ENCODE results near the gene IFNGR1. TPM values are rescaled to one million over a fixed set of nuclear protein-coding genes. Genes with fewer than 3 reads are reported as not detected.

IFNGR1 gene
- total RNA-seq, 1 experiment from 2014 or later: 19.5 TPM

DNA sequence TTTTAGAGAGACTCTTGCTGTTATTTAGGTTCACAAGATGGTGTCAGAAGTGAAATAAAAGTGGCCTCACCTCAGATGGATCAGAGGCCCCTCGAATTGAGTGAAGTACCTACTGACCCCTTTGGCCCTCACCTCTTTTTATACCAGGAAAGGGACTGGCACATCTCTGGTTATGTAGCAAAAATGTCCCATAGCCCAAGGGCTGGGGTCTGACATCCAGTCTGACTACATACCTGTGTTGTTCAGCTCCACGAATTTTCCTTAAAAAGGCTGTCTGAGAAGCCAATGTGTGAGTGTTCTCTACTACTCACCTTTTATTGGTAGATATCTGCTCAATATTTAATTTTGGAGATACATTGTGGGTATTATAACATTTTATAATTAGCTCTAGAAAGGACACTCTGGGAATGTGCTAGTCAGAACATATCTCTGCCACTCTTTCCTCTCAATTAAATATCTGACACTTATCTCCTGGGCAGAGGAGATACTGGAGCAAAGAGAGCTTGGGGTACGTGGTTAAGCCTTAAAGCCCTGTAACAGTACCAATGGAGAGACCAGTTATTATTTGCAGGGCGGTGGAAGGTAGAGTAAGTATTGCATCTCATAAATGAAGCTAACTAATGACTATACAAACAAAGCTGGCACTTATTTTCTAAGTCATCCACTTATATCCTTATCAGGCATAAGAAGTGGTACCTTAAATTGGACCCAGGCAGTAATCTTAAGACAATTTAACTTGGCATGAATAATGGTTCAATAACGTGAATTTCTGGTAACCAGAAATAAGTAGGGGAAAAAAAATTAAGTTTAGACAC lies 25.7 kb downstream of the IFNGR1 start:
- Histone ChIP-seq H3K27me3 (ENCODE audit: insufficient read depth, low read depth) (no peaks in the 10 kb centered on the region), H3K36me3 (ENCODE audit: low read depth) (peaks cover 11% of the 10 kb centered on the region), H2AFZ (no peak overlapping the region), H3K4me3 (no peak overlapping the region), H3K79me2 (ENCODE audit: low read depth) (no peaks in the 10 kb centered on the region), H3K4me1 (replicated peaks; ENCODE audit: insufficient read depth) (no peaks in the 10 kb centered on the region), H3K4me2 (no peak overlapping the region), H3K9me2 (ENCODE audit: insufficient read depth) (no peaks in the 10 kb centered on the region), H3K27ac (no peak overlapping the region), H4K20me1 (ENCODE audit: insufficient read depth) (no peaks in the 10 kb centered on the region), H3F3A (ENCODE audit: insufficient read depth, low read depth) (peaks cover 5% of the 10 kb centered on the region; the same call in 1 of the 2 replicates), H3K9me3 (ENCODE audit: insufficient read depth, low read depth) (peaks cover 13% of the 10 kb centered on the region)
- ChIA-PET POLR2A (ENCODE audit: unreplicated experiment) (interaction anchor here (0.5 kb wide), 1 partner anchor 11 kb away, joined by 7 read pairs; no protein-coding TSS in a partner anchor), CTCF (no interaction called here)
- TF ChIP-seq EZH2 (IDR thresholded peaks at IDR 0.05; ENCODE audit: low read depth): no peak
- TF ChIP-seq CTCF (conservative IDR thresholded peaks at IDR 0.05): no peak
- peak in 1 of 2 experiments; percentile 29 for DNase-seq
- intact Hi-C loops (cut with micrococcal nuclease; ENCODE audit: unreplicated experiment): no loop called here
- BruUV-seq (replicated peaks): no TSS peak

- H3K9me2 ChIP-seq (ENCODE audit: insufficient read depth): no peaks in the 10 kb centered on the region
- no peak overlapping the region for H3K27ac ChIP-seq
- peaks cover 20% of the 10 kb centered on the region for H3K9me3 ChIP-seq (ENCODE audit: insufficient read depth, low read depth)
- BruUV-seq (replicated peaks): no TSS peak
- no peak for DNase-seq
- H3K4me1 ChIP-seq (replicated peaks; ENCODE audit: insufficient read depth): no peaks in the 10 kb centered on the region
- POLR2A ChIA-PET (ENCODE audit: unreplicated experiment): no interaction called here
- CTCF ChIA-PET: no interaction called here
- TF ChIP-seq EZH2 (IDR thresholded peaks at IDR 0.05; ENCODE audit: low read depth) (no peak), CTCF (conservative IDR thresholded peaks at IDR 0.05) (no peak)
- no peak overlapping the region for H3K4me3 ChIP-seq
- H3K79me2 ChIP-seq (ENCODE audit: low read depth): no peaks in the 10 kb centered on the region
- no peaks in the 10 kb centered on the region for H3K27me3 ChIP-seq (ENCODE audit: insufficient read depth, low read depth)
- H3K36me3 ChIP-seq (ENCODE audit: low read depth): 0 out of 2 replicates have a peak, but pooled peaks cover 4% of the 10 kb centered on the region
- H4K20me1 ChIP-seq (ENCODE audit: insufficient read depth): no peaks in the 10 kb centered on the region
- no peak overlapping the region for H3K4me2 ChIP-seq
- intact Hi-C loops (cut with micrococcal nuclease; ENCODE audit: unreplicated experiment): no loop called here
- peaks cover 5% of the 10 kb centered on the region; the same call in 1 of the 2 replicates for H3F3A ChIP-seq (ENCODE audit: insufficient read depth, low read depth)
- H2AFZ ChIP-seq: no peak overlapping the region
Observed at GRCh38 chr6:137192821-137193220, 26.4 kb downstream of the IFNGR1 start.

DNA sequence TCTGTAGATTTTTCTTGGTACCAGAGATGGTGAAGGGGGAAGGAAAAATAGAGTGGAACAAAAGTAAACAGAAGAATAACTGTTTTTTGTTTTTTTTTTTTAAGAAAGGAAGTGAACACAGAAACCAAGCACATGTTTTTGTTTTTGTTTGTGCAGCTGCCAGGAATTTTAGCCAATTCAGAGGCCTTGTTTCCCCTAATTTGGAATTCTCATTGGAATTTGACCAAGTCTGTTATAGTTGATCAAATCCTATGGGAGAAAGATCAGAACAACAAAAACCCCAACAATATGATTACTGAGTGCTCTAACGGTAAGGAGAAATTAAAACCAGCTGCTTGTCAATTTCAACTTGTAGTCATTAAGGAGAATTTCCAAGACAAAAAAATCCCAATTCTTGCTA lies 27.5 kb downstream of the IFNGR1 start:
- no peaks in the 10 kb centered on the region for H3K79me2 ChIP-seq (ENCODE audit: low read depth)
- CTCF ChIA-PET: no interaction called here
- no peaks in the 10 kb centered on the region for H3K36me3 ChIP-seq (ENCODE audit: low read depth)
- no peak overlapping the region for H3K4me3 ChIP-seq
- H2AFZ ChIP-seq: no peak overlapping the region
- peaks cover 4% of the 10 kb centered on the region; the same call in 1 of the 2 replicates for H3F3A ChIP-seq (ENCODE audit: insufficient read depth, low read depth)
- H3K27me3 ChIP-seq (ENCODE audit: insufficient read depth, low read depth): no peaks in the 10 kb centered on the region
- DNase-seq: no peak
- no peaks in the 10 kb centered on the region for H3K9me2 ChIP-seq (ENCODE audit: insufficient read depth)
- POLR2A ChIA-PET (ENCODE audit: unreplicated experiment): no interaction called here
- no peak overlapping the region for H3K27ac ChIP-seq
- H3K9me3 ChIP-seq (ENCODE audit: insufficient read depth, low read depth): peaks cover 25% of the 10 kb centered on the region
- TF ChIP-seq EZH2 (IDR thresholded peaks at IDR 0.05; ENCODE audit: low read depth) (no peak), CTCF (conservative IDR thresholded peaks at IDR 0.05) (no peak)
- H3K4me2 ChIP-seq: no peak overlapping the region
- intact Hi-C loops (cut with micrococcal nuclease; ENCODE audit: unreplicated experiment): no loop called here
- no TSS peak for BruUV-seq (replicated peaks)
- H3K4me1 ChIP-seq (replicated peaks; ENCODE audit: insufficient read depth): no peaks in the 10 kb centered on the region
- no peaks in the 10 kb centered on the region for H4K20me1 ChIP-seq (ENCODE audit: insufficient read depth)

Measured in PC-9 (cell line).